CD4-positive, alpha-beta memory T cell (primary cell): Measurements from ENCODE around the gene EIF3L. TPM values are rescaled to one million over a fixed set of nuclear protein-coding genes. Genes with fewer than 3 reads are reported as not detected.

ENCODE experiments used
- CTCF ChIA-PET: fragments of 350-600 bp; sonication (Branson Sonifier 250); formaldehyde crosslinking; loops from one replicate; lab custom pipeline; 2021; ENCODE audit warnings: inconsistent platforms; ENCODE audit not compliant: partially characterized antibody; lab: Charles Lee
- POLR2A ChIA-PET: fragments of 350-600 bp; sonication (Branson Sonifier 250); formaldehyde crosslinking; loops from one replicate; lab custom pipeline; 2021; ENCODE audit not compliant: partially characterized antibody; lab: Charles Lee
- DNase-seq, 5 donors: peaks; one replicate each; pipeline versions ENCODE4 v3.0.0 to v3.0.0-alpha.2; 2020 to 2022; ENCODE audit warnings: mixed read lengths in 1 of 5
- H3K27ac ChIP-seq: one replicate; pipeline ENCODE4 v1.7.0; 2013; ENCODE audit warnings: low read depth, low read length
- H3K27me3 ChIP-seq: 2 replicates; pipeline ENCODE4 v1.7.0; 2013; ENCODE audit warnings: mild to moderate bottlenecking, low read length, moderate library complexity; ENCODE audit not compliant: insufficient read depth
- H3K36me3 ChIP-seq: 2 replicates; pipeline ENCODE4 v1.7.0; 2013; ENCODE audit warnings: mild to moderate bottlenecking, low read length, moderate library complexity; ENCODE audit not compliant: insufficient read depth
- H3K4me1 ChIP-seq: 2 replicates; pipeline ENCODE4 v1.7.0; 2013; ENCODE audit warnings: mild to moderate bottlenecking, low read length, moderate library complexity; ENCODE audit not compliant: insufficient read depth
- H3K4me3 ChIP-seq, 2 donors: one replicate each; pipeline ENCODE4 v1.7.0; 2013; ENCODE audit warnings: low read length in 2 of 2, mild to moderate bottlenecking in 1 of 2
- H3K9me3 ChIP-seq, 2 donors: one replicate each; pipeline ENCODE4 v1.7.0; 2013; ENCODE audit warnings: low read length in 2 of 2, control low read depth in 1 of 2; ENCODE audit not compliant: control insufficient read depth in 1 of 2
- H3K27ac Mint-ChIP-seq, 7 donors: one replicate each; pipeline ENCODE4 v1.8.0; 2020 to 2021; ENCODE audit warnings: mixed read lengths in 7 of 7, mild to moderate bottlenecking in 6 of 7, inconsistent platforms in 3 of 7, moderate library complexity in 3 of 7
- H3K27me3 Mint-ChIP-seq, 2 donors: one replicate each; pipeline ENCODE4 v1.8.0; 2020 to 2021; ENCODE audit warnings: mixed read lengths in 2 of 2
- H3K36me3 Mint-ChIP-seq, 2 donors: one replicate each; pipeline ENCODE4 v1.8.0; 2020 to 2021; ENCODE audit warnings: mixed read lengths in 2 of 2, inconsistent platforms in 1 of 2, mild to moderate bottlenecking in 1 of 2
- H3K4me1 Mint-ChIP-seq, 4 donors: one replicate each; pipeline ENCODE4 v1.8.0; 2020 to 2021; ENCODE audit warnings: mixed read lengths in 4 of 4, mild to moderate bottlenecking in 1 of 4
- H3K4me3 Mint-ChIP-seq, 8 donors: one replicate each; pipeline ENCODE4 v1.8.0; 2020 to 2021; ENCODE audit warnings: mixed read lengths in 8 of 8, mild to moderate bottlenecking in 7 of 8, moderate library complexity in 6 of 8, inconsistent platforms in 3 of 8
- H3K9me3 Mint-ChIP-seq, 8 donors: one replicate each; pipeline ENCODE4 v1.8.0; 2020 to 2021; ENCODE audit warnings: mixed read lengths in 8 of 8, mild to moderate bottlenecking in 5 of 8, inconsistent platforms in 3 of 8, moderate library complexity in 1 of 8
- intact Hi-C: fragments of 100-400 bp; cut with micrococcal nuclease; formaldehyde crosslinking; loops from one replicate; pipeline ENCODE4 v1.15.1; 2023
- polyA plus RNA-seq, 2 donors: library from polyadenylated mRNA; unstranded; fragments of 300-500 nt; fragmentation: Illumina TruSeq; gene quantifications; one replicate each; pipeline ENCODE4 v1.2.3, GENCODE V29; 2021
- total RNA-seq, 2 experiments: library from RNA; stranded (reverse); gene quantifications; one replicate each; pipeline ENCODE4 v1.2.3, GENCODE V29; 2021

Gene EIF3L
- total and polyA plus RNA-seq, 4 experiments from 2014 or later: 226 to 571 (median 457) TPM

GRCh38 chr22:37918580-37919270 is 69.5 kb downstream of the EIF3L start:
- no peak overlapping the region for H3K4me3 ChIP-seq
- Mint-ChIP-seq H3K27me3 (no peaks in the 10 kb centered on the region), H3K9me3 (no peaks in the 10 kb centered on the region), H3K36me3 (peaks cover 10 to 33% of the 10 kb centered on the region in 2 donors), H3K27ac (no peak overlapping the region), H3K4me3 (no peak overlapping the region), H3K4me1 (peaks cover 0 to 6% (median 4%) of the 10 kb centered on the region in 4 donors)
- no peak overlapping the region for H3K27ac ChIP-seq
- no peaks in the 10 kb centered on the region for H3K27me3 ChIP-seq
- ChIA-PET POLR2A (interaction anchor here (1.0 kb wide), 1 partner anchor 13 kb away, joined by 3 read pairs; the partner anchor contains the start of gene MICALL1), CTCF (interaction anchor here (0.7 to 1.3 kb wide), 2 partner anchors 9 to 100 kb away, joined by 3 read pairs; no protein-coding TSS in a partner anchor)
- H3K9me3 ChIP-seq: no peaks in the 10 kb centered on the region
- intact Hi-C loops: no loop called here
- H3K4me1 ChIP-seq: no peaks in the 10 kb centered on the region
- no peak for DNase-seq
- peaks cover 14% of the 10 kb centered on the region for H3K36me3 ChIP-seq

- peak overlapping the region in 5 of 8 donors; percentile 34 to 76 (median 51) for H3K4me3 Mint-ChIP-seq
- no peaks in the 10 kb centered on the region for H3K9me3 ChIP-seq
- peak overlapping the region in 5 of 7 donors; percentile 73 to 90 (median 75) for H3K27ac Mint-ChIP-seq
- DNase-seq: no peak
- H3K36me3 ChIP-seq: peaks cover 14% of the 10 kb centered on the region
- no peaks in the 10 kb centered on the region for H3K27me3 Mint-ChIP-seq
- peaks cover 0 to 6% (median 4%) of the 10 kb centered on the region in 4 donors for H3K4me1 Mint-ChIP-seq
- no peaks in the 10 kb centered on the region for H3K9me3 Mint-ChIP-seq
- peaks cover 10 to 41% of the 10 kb centered on the region in 2 donors for H3K36me3 Mint-ChIP-seq
- intact Hi-C loops: no loop called here
- no peak overlapping the region for H3K4me3 ChIP-seq
- no peaks in the 10 kb centered on the region for H3K27me3 ChIP-seq
- H3K27ac ChIP-seq: no peak overlapping the region
- POLR2A ChIA-PET: no interaction called here
- no peaks in the 10 kb centered on the region for H3K4me1 ChIP-seq
- CTCF ChIA-PET: interaction anchor here (0.9 kb wide), 1 partner anchor 13 kb away, joined by 5 read pairs; no protein-coding TSS in a partner anchor
These were observed 70.9 kb downstream of the EIF3L start for GRCh38 chr22:37920126-37920525.

- CTCF ChIA-PET: no interaction called here
- peaks cover 9% of the 10 kb centered on the region for H3K36me3 ChIP-seq
- no peaks in the 10 kb centered on the region for H3K4me1 ChIP-seq
- H3K9me3 ChIP-seq: no peaks in the 10 kb centered on the region
- no peak overlapping the region for H3K4me3 Mint-ChIP-seq
- H3K36me3 Mint-ChIP-seq: peaks cover 15 to 39% of the 10 kb centered on the region in 2 donors
- intact Hi-C loops: no loop called here
- no peaks in the 10 kb centered on the region for H3K27me3 ChIP-seq
- H3K27ac ChIP-seq: no peak overlapping the region
- H3K4me3 ChIP-seq: no peak overlapping the region
- POLR2A ChIA-PET: no interaction called here
- DNase-seq: no peak
- no peaks in the 10 kb centered on the region for H3K27me3 Mint-ChIP-seq
- no peaks in the 10 kb centered on the region for H3K9me3 Mint-ChIP-seq
- no peak overlapping the region for H3K27ac Mint-ChIP-seq
- peaks cover 0 to 6% (median 4%) of the 10 kb centered on the region in 4 donors for H3K4me1 Mint-ChIP-seq
These were observed 73.0 kb downstream of the EIF3L start for GRCh38 chr22:37922191-37922590.

- no peak overlapping the region for H3K4me3 Mint-ChIP-seq
- peaks cover 0 to under 1% (median 0%) of the 10 kb centered on the region in 8 donors for H3K9me3 Mint-ChIP-seq
- Histone ChIP-seq H3K27me3 (no peaks in the 10 kb centered on the region), H3K4me3 (no peak overlapping the region), H3K9me3 (no peaks in the 10 kb centered on the region), H3K4me1 (no peaks in the 10 kb centered on the region), H3K27ac (no peak overlapping the region), H3K36me3 (peaks cover 6% of the 10 kb centered on the region)
- H3K4me1 Mint-ChIP-seq: peaks cover 0 to 6% (median 4%) of the 10 kb centered on the region in 4 donors
- H3K27me3 Mint-ChIP-seq: no peaks in the 10 kb centered on the region
- no peak for DNase-seq
- POLR2A ChIA-PET: no interaction called here
- peaks cover 17 to 41% of the 10 kb centered on the region in 2 donors for H3K36me3 Mint-ChIP-seq
- CTCF ChIA-PET: interaction anchor here (1.3 kb wide), 1 partner anchor 10 kb away, joined by 6 read pairs; no protein-coding TSS in a partner anchor
- H3K27ac Mint-ChIP-seq: no peak overlapping the region
- intact Hi-C loops: no loop called here
These were observed 74.7 kb downstream of the EIF3L start for GRCh38 chr22:37923927-37924326.

GRCh38 chr22:37924386-37925065 is 75.3 kb downstream of the EIF3L start:
- ChIA-PET POLR2A (no interaction called here), CTCF (interaction anchor here (0.6 to 1.3 kb wide), 2 partner anchors 9 to 106 kb away, joined by 3 to 6 read pairs; no protein-coding TSS in a partner anchor)
- H3K4me1 Mint-ChIP-seq: peaks cover 1 to 6% (median 4%) of the 10 kb centered on the region in 4 donors
- Histone ChIP-seq H3K9me3 (no peaks in the 10 kb centered on the region), H3K36me3 (peaks cover 12% of the 10 kb centered on the region), H3K27ac (no peak overlapping the region), H3K4me1 (no peaks in the 10 kb centered on the region), H3K27me3 (no peaks in the 10 kb centered on the region), H3K4me3 (no peak overlapping the region)
- intact Hi-C loops: no loop called here
- H3K9me3 Mint-ChIP-seq: peaks cover 0 to 2% (median 0%) of the 10 kb centered on the region in 8 donors
- peaks cover 17 to 46% of the 10 kb centered on the region in 2 donors for H3K36me3 Mint-ChIP-seq
- H3K27ac Mint-ChIP-seq: peak overlapping the region in 1 of 7 donors; percentile 29
- H3K27me3 Mint-ChIP-seq: no peaks in the 10 kb centered on the region
- DNase-seq: no peak
- no peak overlapping the region for H3K4me3 Mint-ChIP-seq

GRCh38 chr22:37925330-37925729 is 76.1 kb downstream of the EIF3L start:
- H3K36me3 Mint-ChIP-seq: peaks cover 14 to 42% of the 10 kb centered on the region in 2 donors
- peaks cover 0 to 1% (median under 1%) of the 10 kb centered on the region in 4 donors for H3K4me1 Mint-ChIP-seq
- peaks cover 0 to 2% (median 0%) of the 10 kb centered on the region in 8 donors for H3K9me3 Mint-ChIP-seq
- no peak for DNase-seq
- ChIA-PET CTCF (interaction anchor here (0.6 kb wide), 1 partner anchor 107 kb away, joined by 3 read pairs; no protein-coding TSS in a partner anchor), POLR2A (interaction anchor here (0.8 kb wide), 1 partner anchor 20 kb away, joined by 3 read pairs; no protein-coding TSS in a partner anchor)
- H3K4me1 ChIP-seq: no peaks in the 10 kb centered on the region
- H3K4me3 ChIP-seq: no peak overlapping the region
- no peaks in the 10 kb centered on the region for H3K9me3 ChIP-seq
- no peak overlapping the region for H3K4me3 Mint-ChIP-seq
- no peak overlapping the region for H3K27ac ChIP-seq
- H3K27ac Mint-ChIP-seq: peak overlapping the region in 1 of 7 donors; percentile 25
- intact Hi-C loops: no loop called here
- H3K27me3 Mint-ChIP-seq: no peaks in the 10 kb centered on the region
- no peaks in the 10 kb centered on the region for H3K27me3 ChIP-seq
- peaks cover 13% of the 10 kb centered on the region for H3K36me3 ChIP-seq

GRCh38 chr22:37925767-37926166 is 76.5 kb downstream of the EIF3L start:
- H3K4me3 ChIP-seq: no peak overlapping the region
- Mint-ChIP-seq H3K4me3 (no peak overlapping the region), H3K4me1 (peaks cover 0 to 1% (median 0%) of the 10 kb centered on the region in 4 donors), H3K27me3 (no peaks in the 10 kb centered on the region), H3K9me3 (peaks cover 0 to 2% (median 0%) of the 10 kb centered on the region in 8 donors), H3K27ac (no peak overlapping the region), H3K36me3 (peaks cover 14 to 42% of the 10 kb centered on the region in 2 donors)
- intact Hi-C loops: no loop called here
- no peaks in the 10 kb centered on the region for H3K27me3 ChIP-seq
- H3K36me3 ChIP-seq: peaks cover 13% of the 10 kb centered on the region
- ChIA-PET POLR2A (interaction anchor here (0.8 kb wide), 1 partner anchor 20 kb away, joined by 3 read pairs; no protein-coding TSS in a partner anchor), CTCF (no interaction called here)
- H3K4me1 ChIP-seq: no peaks in the 10 kb centered on the region
- H3K27ac ChIP-seq: no peak overlapping the region
- DNase-seq: no peak
- no peaks in the 10 kb centered on the region for H3K9me3 ChIP-seq
